Measurements from ENCODE around the gene TUB.

DNA sequence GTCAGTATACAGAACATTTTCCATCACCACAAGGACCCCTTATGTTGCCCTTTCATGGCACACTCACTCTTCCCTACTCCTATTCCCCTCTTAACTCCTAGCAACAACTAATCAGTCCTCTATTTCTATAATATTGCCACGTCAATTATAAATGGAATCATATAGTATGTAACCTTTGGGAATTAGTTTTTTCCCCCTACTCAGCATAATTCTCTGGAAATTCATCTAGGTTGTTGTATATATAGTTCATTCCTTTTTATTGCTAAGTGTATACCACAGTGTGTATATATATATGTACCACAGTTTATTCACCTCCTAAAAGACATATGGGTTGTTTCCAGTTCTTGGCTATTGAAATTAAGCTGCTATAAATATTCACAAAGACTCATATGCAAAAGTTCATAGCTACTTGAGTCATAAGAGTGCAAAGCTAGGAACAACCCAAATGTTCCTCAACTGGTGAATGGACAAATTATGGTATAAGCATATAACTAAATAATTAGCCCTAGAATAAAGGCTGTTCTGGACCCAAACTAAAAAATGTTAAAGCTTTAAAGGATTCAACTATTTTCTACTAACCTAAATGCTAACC lies 41.3 kb downstream of the TUB start:
- no peak for TF ChIP-seq EZH2 (IDR thresholded peaks at IDR 0.05; ENCODE audit: borderline replicate concordance, insufficient read depth, low read depth, low read length, poor library complexity, severe bottlenecking)
- TF ChIP-seq, protein P1, sequence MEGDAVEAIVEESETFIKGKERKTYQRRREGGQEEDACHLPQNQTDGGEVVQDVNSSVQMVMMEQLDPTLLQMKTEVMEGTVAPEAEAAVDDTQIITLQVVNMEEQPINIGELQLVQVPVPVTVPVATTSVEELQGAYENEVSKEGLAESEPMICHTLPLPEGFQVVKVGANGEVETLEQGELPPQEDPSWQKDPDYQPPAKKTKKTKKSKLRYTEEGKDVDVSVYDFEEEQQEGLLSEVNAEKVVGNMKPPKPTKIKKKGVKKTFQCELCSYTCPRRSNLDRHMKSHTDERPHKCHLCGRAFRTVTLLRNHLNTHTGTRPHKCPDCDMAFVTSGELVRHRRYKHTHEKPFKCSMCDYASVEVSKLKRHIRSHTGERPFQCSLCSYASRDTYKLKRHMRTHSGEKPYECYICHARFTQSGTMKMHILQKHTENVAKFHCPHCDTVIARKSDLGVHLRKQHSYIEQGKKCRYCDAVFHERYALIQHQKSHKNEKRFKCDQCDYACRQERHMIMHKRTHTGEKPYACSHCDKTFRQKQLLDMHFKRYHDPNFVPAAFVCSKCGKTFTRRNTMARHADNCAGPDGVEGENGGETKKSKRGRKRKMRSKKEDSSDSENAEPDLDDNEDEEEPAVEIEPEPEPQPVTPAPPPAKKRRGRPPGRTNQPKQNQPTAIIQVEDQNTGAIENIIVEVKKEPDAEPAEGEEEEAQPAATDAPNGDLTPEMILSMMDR (IDR thresholded peaks at IDR 0.05): no peak

Measured in B cell (primary cell).